CD4-positive, CD25-positive, alpha-beta regulatory T cell (primary cell): Measurements from ENCODE around the gene BPIFA1. TPM values are rescaled to one million over a fixed set of nuclear protein-coding genes. Genes with fewer than 3 reads are reported as not detected.

Experiments
- ATAC-seq, 2 donors: fragments of 150-1000 bp; cut with Tn5 transposase; one replicate each; pipeline ENCODE4 v1.10.0; 2021; ENCODE audit warnings: low read depth in 2 of 2, moderate number of reproducible peaks in 2 of 2, moderate library complexity in 1 of 2
- DNase-seq, 3 donors: peaks; one replicate each; pipeline versions ENCODE4 v3.0.0 to v3.0.0-alpha.2; 2012 to 2022; ENCODE audit warnings: mixed read lengths in 1 of 3
- H3K27ac ChIP-seq: one replicate; pipeline ENCODE4 v1.7.0; 2013; ENCODE audit warnings: mild to moderate bottlenecking, low read length; ENCODE audit not compliant: insufficient read depth, poor library complexity, severe bottlenecking
- H3K27me3 ChIP-seq: one replicate; pipeline ENCODE4 v1.7.0; 2013; ENCODE audit warnings: low read length; ENCODE audit not compliant: control insufficient read depth, insufficient read depth
- H3K36me3 ChIP-seq: one replicate; pipeline ENCODE4 v1.7.0; 2013; ENCODE audit warnings: mild to moderate bottlenecking, low read length, moderate library complexity; ENCODE audit not compliant: control insufficient read depth, insufficient read depth
- H3K4me1 ChIP-seq: 2 replicates; pipeline ENCODE4 v1.7.0; 2013; ENCODE audit warnings: mild to moderate bottlenecking, low read length; ENCODE audit not compliant: insufficient read depth, control insufficient read depth, poor library complexity, severe bottlenecking
- H3K4me3 ChIP-seq: one replicate; pipeline ENCODE4 v1.7.0; 2013; ENCODE audit warnings: low read depth, mild to moderate bottlenecking, low read length, moderate library complexity
- H3K9me3 ChIP-seq, 2 experiments: 1 replicate in 1 of 2; 2 replicates in 1 of 2; pipeline ENCODE4 v1.7.0; 2013; ENCODE audit warnings: low read length in 2 of 2, mild to moderate bottlenecking in 1 of 2, moderate library complexity in 1 of 2; ENCODE audit not compliant: control insufficient read depth in 2 of 2
- H3K27ac Mint-ChIP-seq, 3 donors: one replicate each; pipeline ENCODE4 v1.8.0; 2020 to 2022; ENCODE audit warnings: mild to moderate bottlenecking in 3 of 3, mixed read lengths in 3 of 3, moderate library complexity in 2 of 3
- H3K27me3 Mint-ChIP-seq: one replicate; pipeline ENCODE4 v1.8.0; 2022; ENCODE audit warnings: mild to moderate bottlenecking, mixed read lengths
- H3K36me3 Mint-ChIP-seq: one replicate; pipeline ENCODE4 v1.8.0; 2020; ENCODE audit warnings: mixed read lengths
- H3K4me1 Mint-ChIP-seq, 4 donors: one replicate each; pipeline ENCODE4 v1.8.0; 2020 to 2022; ENCODE audit warnings: mixed read lengths in 4 of 4, mild to moderate bottlenecking in 1 of 4
- H3K4me3 Mint-ChIP-seq, 4 donors: one replicate each; pipeline ENCODE4 v1.8.0; 2020 to 2022; ENCODE audit warnings: mild to moderate bottlenecking in 4 of 4, mixed read lengths in 4 of 4, moderate library complexity in 3 of 4
- H3K9me3 Mint-ChIP-seq, 7 donors: one replicate each; pipeline ENCODE4 v1.8.0; 2020 to 2022; ENCODE audit warnings: mixed read lengths in 7 of 7, mild to moderate bottlenecking in 3 of 7, moderate library complexity in 2 of 7
- polyA plus RNA-seq, 4 donors: library from polyadenylated mRNA; unstranded; fragments of 300-500 nt; fragmentation: Illumina TruSeq; gene quantifications; one replicate each; pipeline ENCODE4 v1.2.3, GENCODE V29; 2021
- total RNA-seq: library from RNA; stranded (reverse); gene quantifications from one replicate; pipeline ENCODE4 v1.2.3, GENCODE V29; 2022

Gene BPIFA1
- total RNA-seq (not detected), polyA plus RNA-seq (not detected)

DNA sequence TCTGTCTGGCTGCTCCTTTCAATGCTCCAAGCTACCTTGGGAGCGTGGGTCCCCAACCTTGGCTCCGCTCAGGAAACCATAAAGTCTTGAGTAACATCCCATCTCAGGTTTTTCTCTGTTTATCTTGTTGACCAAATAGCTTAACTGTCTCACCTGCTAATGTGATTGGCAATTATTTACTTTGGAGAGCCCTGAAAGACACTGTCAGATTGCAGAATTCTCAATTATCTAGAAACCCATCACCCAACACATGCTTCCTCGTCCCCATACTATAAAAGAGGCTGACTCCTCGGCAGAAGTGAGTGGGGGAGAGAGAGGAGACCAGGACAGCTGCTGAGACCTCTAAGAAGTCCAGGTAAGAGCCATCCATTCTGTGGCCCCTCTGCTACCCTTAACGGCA is at the start of gene BPIFA1:
Gene BPIFA1 (plus strand): TSS at position 301 of the 400 bp plus-strand sequence. CDS start 1,716 bp downstream, outside the sequence.
- ATAC-seq, result no peak
- H3K36me3 Mint-ChIP-seq, result no peaks in the 10 kb centered on the region
- H3K27me3 Mint-ChIP-seq, result peaks cover 10% of the 10 kb centered on the region
- H3K36me3 ChIP-seq, result no peaks in the 10 kb centered on the region
- H3K4me3 Mint-ChIP-seq, result no peak within 1 kb of the TSS
- H3K4me1 Mint-ChIP-seq, result peaks cover 0 to 4% (median 2%) of the 10 kb centered on the region in 4 donors
- no peak for DNase-seq
- H3K9me3 Mint-ChIP-seq, result peaks cover 0 to 1% (median 0%) of the 10 kb centered on the region in 7 donors
- no peak within 1 kb of the TSS for H3K27ac Mint-ChIP-seq
- no peak within 1 kb of the TSS for H3K4me3 ChIP-seq
- no peak within 1 kb of the TSS for H3K27ac ChIP-seq
- no peaks in the 10 kb centered on the region for H3K4me1 ChIP-seq
- peaks cover 1% of the 10 kb centered on the region for H3K27me3 ChIP-seq
- H3K9me3 ChIP-seq, result no peaks in the 10 kb centered on the region

DNA sequence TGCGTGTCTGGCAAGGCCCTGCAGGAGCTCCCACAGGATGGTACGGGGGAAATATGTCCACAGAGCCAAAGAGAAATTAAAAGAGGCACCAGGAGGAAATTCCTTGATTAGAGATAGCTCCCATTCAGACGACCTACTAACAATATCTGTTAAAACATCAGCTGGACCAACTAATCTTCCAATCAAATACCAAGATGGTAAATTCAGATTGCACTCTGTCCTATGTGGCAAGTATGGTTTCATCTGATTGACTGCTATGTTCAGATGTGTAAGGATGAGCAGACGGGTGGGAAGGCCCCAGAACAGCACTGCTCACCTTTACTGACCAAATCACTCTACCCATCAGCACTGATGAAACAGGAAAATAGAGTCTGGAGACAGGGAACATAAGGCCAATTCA is 48.3 kb upstream of the BPIFA1 start:
- Histone ChIP-seq H3K36me3 (no peaks in the 10 kb centered on the region), H3K4me3 (no peak overlapping the region), H3K4me1 (no peaks in the 10 kb centered on the region), H3K27ac (no peak overlapping the region), H3K27me3 (no peaks in the 10 kb centered on the region), H3K9me3 (peaks cover 0 to 3% of the 10 kb centered on the region in 2 experiments)
- Mint-ChIP-seq H3K27me3 (peaks cover 7% of the 10 kb centered on the region), H3K4me3 (no peak overlapping the region), H3K4me1 (no peaks in the 10 kb centered on the region), H3K9me3 (no peaks in the 10 kb centered on the region), H3K36me3 (peaks cover 5% of the 10 kb centered on the region), H3K27ac (no peak overlapping the region)
- DNase-seq, result no peak
- ATAC-seq, result no peak

DNA sequence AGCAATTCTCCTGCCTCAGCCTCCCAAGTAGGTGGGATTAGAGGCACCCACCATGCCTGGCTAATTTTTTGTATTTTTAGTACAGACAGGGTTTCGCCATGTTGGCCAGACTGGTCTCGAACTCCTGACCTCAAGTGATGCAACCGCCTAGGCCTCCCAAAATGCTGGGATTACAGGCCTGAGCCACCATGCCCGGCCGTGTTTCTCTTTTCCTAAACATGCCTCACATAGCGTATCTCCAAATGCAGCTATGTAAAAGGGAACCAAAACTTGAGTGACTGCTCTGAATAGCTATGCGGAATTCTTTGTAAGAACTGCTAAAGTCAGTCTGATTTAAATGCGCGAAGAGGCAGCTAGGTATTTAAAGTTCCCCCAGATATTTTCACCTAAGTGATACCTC is 47.4 kb upstream of the BPIFA1 start:
- Histone ChIP-seq H3K36me3 (no peaks in the 10 kb centered on the region), H3K27me3 (no peaks in the 10 kb centered on the region), H3K4me1 (no peaks in the 10 kb centered on the region), H3K4me3 (no peak overlapping the region), H3K9me3 (peaks cover 0 to under 1% of the 10 kb centered on the region in 2 experiments), H3K27ac (no peak overlapping the region)
- Mint-ChIP-seq H3K9me3 (no peaks in the 10 kb centered on the region), H3K27me3 (peaks cover 7% of the 10 kb centered on the region), H3K4me3 (no peak overlapping the region), H3K4me1 (no peaks in the 10 kb centered on the region), H3K36me3 (peaks cover under 1% of the 10 kb centered on the region), H3K27ac (no peak overlapping the region)
- DNase-seq (no peak), ATAC-seq (no peak)

DNA sequence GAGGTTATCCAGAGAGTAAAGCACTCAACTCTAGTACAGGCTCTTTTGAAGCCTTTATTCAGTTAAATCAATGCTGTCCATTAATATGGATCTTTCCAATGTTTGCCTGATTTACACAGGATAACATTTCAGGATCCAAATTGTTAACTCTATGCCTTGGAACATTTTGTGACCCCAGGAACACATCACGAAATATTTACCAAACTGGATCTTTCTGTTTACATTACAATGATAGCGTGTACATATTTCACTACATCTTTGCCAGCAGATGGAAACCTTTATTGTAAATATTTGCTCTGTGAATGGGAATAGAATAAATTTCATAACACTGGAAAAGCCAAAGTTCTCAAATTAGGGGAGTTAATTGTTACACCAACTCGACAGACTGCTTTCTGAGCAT is 44.3 kb upstream of the BPIFA1 start:
- Histone ChIP-seq H3K9me3 (no peaks in the 10 kb centered on the region), H3K4me3 (no peak overlapping the region), H3K27ac (no peak overlapping the region), H3K27me3 (no peaks in the 10 kb centered on the region), H3K4me1 (no peaks in the 10 kb centered on the region), H3K36me3 (no peaks in the 10 kb centered on the region)
- DNase-seq (no peak), ATAC-seq (no peak)
- peaks cover 13% of the 10 kb centered on the region for H3K27me3 Mint-ChIP-seq
- no peak overlapping the region for H3K27ac Mint-ChIP-seq
- no peaks in the 10 kb centered on the region for H3K36me3 Mint-ChIP-seq
- H3K9me3 Mint-ChIP-seq, result no peaks in the 10 kb centered on the region
- H3K4me1 Mint-ChIP-seq, result peaks cover 0 to 5% (median 0%) of the 10 kb centered on the region in 4 donors
- H3K4me3 Mint-ChIP-seq, result no peak overlapping the region

DNA sequence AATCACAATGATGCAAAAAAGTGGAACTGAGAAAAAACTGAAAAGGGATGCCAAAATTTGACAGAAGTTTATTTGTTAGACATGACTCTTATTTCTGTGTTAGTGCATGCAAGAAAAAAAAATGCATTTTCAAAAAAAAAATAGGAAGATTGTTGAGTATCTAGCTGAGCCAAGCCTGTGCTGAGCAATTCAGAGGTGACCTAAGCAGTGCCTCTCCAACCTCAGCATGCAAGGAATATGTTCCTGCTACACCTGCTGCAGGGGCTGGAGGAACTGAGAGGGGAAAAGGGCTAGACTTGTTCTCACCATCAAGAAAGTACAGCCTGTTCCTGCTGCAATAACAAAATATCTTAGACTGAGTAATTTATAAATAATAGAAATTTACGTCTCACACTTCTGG is 43.8 kb upstream of the BPIFA1 start:
- Histone ChIP-seq H3K27ac (no peak overlapping the region), H3K4me3 (no peak overlapping the region), H3K4me1 (no peaks in the 10 kb centered on the region), H3K36me3 (no peaks in the 10 kb centered on the region), H3K9me3 (no peaks in the 10 kb centered on the region), H3K27me3 (no peaks in the 10 kb centered on the region)
- no peaks in the 10 kb centered on the region for H3K9me3 Mint-ChIP-seq
- DNase-seq, result no peak
- no peak overlapping the region for H3K4me3 Mint-ChIP-seq
- peaks cover 13% of the 10 kb centered on the region for H3K27me3 Mint-ChIP-seq
- H3K4me1 Mint-ChIP-seq, result peaks cover 0 to 5% (median 0%) of the 10 kb centered on the region in 4 donors
- H3K27ac Mint-ChIP-seq, result no peak overlapping the region
- no peaks in the 10 kb centered on the region for H3K36me3 Mint-ChIP-seq
- ATAC-seq, result no peak

DNA sequence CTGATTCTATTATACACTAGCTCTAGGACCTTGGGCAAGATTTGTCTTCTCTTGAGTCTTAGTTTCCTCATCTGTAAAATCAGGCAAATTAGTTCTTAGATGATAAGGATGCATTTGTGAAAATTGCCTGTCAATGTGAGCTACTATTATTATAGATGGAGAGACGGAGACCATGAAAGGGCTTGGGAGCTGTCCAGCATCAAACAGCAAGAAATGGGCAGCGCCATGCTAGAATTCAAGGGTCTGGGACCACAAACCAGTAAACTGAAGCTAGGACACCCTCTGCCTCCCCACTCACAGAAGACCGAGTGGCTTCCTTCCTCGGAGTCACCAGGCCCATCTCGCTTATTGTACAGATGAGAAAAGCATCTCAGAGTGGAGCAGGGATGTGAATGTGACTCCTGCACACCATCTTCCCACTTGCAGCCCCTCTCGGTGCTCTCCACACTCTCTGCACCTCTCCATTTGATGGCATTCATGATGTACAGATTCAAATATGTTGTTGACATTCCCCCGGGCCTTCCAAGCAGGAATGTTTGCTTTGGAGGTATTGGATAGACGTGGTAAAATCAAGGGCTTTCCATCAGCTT is 42.8 kb upstream of the BPIFA1 start:
- Histone ChIP-seq H3K9me3 (no peaks in the 10 kb centered on the region), H3K4me3 (no peak overlapping the region), H3K4me1 (no peaks in the 10 kb centered on the region), H3K27me3 (no peaks in the 10 kb centered on the region), H3K36me3 (no peaks in the 10 kb centered on the region), H3K27ac (no peak overlapping the region)
- DNase-seq (no peak), ATAC-seq (no peak)
- no peak overlapping the region for H3K4me3 Mint-ChIP-seq
- no peak overlapping the region for H3K27ac Mint-ChIP-seq
- H3K9me3 Mint-ChIP-seq, result no peaks in the 10 kb centered on the region
- peaks cover 13% of the 10 kb centered on the region for H3K27me3 Mint-ChIP-seq
- H3K4me1 Mint-ChIP-seq, result peaks cover 0 to 5% (median 0%) of the 10 kb centered on the region in 4 donors
- no peaks in the 10 kb centered on the region for H3K36me3 Mint-ChIP-seq

DNA sequence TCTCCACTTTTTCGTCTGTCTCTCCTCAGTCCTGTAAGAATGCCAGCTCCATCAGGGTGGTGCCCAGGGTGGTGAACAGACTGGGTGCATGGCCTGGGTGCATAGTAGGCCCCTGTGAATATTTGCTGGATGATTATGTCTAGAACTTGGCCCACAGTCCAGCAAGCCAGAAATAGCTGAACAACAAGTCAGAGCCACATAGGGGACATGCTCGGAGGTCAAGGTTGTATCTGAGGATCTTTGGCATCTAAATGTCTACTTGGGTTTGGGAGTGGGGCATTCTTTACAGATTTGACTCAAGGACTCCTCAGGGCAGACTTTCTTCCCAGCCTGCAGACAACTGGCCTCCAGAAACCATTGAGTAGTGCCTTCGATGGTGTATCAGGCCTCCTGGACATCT is 36.8 kb upstream of the BPIFA1 start:
- Histone ChIP-seq H3K4me1 (no peaks in the 10 kb centered on the region), H3K27me3 (no peaks in the 10 kb centered on the region), H3K9me3 (no peaks in the 10 kb centered on the region), H3K27ac (no peak overlapping the region), H3K4me3 (no peak overlapping the region), H3K36me3 (no peaks in the 10 kb centered on the region)
- Mint-ChIP-seq H3K9me3 (no peaks in the 10 kb centered on the region), H3K4me1 (peaks cover 0 to 5% (median 0%) of the 10 kb centered on the region in 4 donors), H3K36me3 (no peaks in the 10 kb centered on the region), H3K27me3 (peaks cover 10% of the 10 kb centered on the region), H3K4me3 (no peak overlapping the region), H3K27ac (no peak overlapping the region)
- DNase-seq (no peak), ATAC-seq (no peak)

DNA sequence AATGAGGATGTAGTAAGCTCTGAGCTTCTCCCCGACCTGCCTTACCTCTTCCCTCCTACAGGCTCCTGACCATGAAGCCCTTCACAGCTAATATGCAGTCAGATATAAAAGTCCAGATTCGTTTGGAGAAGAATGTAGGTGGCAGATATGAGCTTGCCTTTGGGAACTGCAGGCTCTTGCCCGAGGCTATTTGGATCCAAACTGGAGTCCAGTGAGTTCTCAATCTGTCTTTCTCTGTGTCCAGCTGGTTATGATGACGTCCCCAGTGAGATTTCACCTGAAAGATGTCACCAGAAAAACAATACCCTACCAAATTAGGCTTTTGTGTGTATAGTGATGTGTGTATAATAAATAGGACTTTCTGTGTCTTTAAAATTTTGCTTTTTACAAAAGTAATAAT is 33.3 kb upstream of the BPIFA1 start:
- no peaks in the 10 kb centered on the region for H3K36me3 Mint-ChIP-seq
- H3K4me3 Mint-ChIP-seq, result no peak overlapping the region
- Histone ChIP-seq H3K4me1 (no peaks in the 10 kb centered on the region), H3K9me3 (no peaks in the 10 kb centered on the region), H3K36me3 (no peaks in the 10 kb centered on the region), H3K4me3 (no peak overlapping the region), H3K27ac (no peak overlapping the region), H3K27me3 (peaks cover 2% of the 10 kb centered on the region)
- ATAC-seq, result no peak
- H3K4me1 Mint-ChIP-seq, result no peaks in the 10 kb centered on the region
- no peak overlapping the region for H3K27ac Mint-ChIP-seq
- no peak for DNase-seq
- peaks cover 16% of the 10 kb centered on the region for H3K27me3 Mint-ChIP-seq
- H3K9me3 Mint-ChIP-seq, result no peaks in the 10 kb centered on the region
